NCI-H82 (cell line): ENCODE data around the gene ARPC4.

Experiments
- DNase-seq: peaks from one replicate; lab custom pipeline; 2025; lab: John Stamatoyannopoulos, UW

The ARPC4 gene

DNA sequence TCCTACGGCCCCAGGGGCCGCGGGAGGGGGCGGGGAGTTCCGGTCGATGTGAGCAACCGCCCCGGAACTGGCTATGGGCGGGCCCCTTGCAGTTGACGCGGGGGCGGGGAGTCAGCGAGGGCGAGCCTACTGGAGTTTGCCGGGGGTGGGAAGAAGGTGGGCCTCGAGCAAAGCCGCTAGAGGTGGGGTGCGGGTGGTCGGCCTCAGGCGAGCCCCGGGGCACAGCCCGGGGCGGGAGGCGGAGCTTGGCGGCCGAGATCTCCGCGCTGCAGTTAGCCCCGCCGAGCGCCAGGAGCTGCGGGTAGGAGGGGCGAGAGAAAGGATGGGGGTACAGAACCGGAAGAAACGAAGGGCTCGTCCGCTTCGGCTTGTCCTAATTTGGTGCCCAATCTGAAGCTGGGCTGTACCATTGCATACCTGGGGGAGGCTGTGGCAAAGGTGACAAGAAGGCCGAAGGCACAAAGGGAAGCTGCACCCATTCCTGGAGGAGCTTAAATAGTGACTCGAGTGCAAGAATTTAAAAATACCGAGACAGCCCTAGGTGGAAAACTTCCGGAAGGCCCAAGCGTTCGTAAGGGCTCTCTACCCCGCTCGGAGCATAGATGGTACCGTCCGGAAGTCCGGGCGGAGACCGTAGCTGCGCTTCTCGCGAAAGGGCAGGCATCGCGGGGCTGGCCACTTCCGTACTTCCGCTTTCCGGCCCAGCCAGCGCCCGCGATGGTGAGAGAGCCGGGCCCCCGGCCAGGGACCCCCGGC lies at the start of gene ARPC4, which contains the start of gene TADA3:
TSS of gene ARPC4 (plus strand) at position 678 of the 756 bp plus-strand sequence. CDS start at position 718, 40 bp downstream.
TSS of gene TADA3 (minus strand) at position 69 of the 756 bp plus-strand sequence. CDS start 1,007 bp downstream, outside the sequence.
- DNase-seq: peak; percentile 94

DNA sequence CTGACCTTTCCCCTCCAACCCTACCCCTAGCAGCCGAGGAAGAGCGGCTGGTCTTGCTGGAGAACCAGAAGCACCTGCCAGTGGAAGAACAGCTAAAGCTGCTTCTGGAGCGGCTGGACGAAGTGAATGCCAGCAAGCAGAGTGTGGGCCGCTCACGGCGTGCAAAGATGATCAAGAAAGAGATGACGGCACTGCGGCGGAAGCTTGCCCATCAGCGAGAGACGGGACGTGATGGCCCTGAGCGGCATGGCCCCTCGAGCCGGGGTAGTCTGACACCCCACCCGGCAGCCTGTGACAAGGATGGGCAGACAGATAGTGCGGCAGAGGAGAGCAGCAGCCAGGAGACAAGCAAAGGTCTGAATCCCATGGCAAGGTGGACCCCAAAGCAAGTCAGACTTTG lies 49.3 kb upstream of the ARPC4 start:
- no peak for DNase-seq

DNA sequence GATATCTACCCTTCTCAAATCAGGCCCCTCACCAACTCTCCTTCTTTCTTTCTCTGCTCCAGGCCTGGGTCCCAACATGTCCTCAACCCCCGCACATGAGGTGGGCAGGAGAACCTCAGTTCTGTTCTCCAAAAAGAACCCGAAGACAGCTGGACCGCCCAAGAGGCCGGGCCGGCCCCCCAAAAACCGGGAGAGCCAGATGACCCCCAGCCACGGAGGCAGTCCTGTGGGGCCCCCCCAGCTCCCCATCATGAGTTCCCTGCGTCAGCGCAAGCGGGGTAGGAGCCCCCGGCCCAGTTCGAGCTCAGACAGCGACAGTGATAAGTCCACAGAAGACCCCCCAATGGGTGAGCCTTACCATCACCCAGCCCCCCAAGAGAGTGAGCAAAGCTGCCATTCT lies 48.7 kb upstream of the ARPC4 start:
- DNase-seq: no peak

DNA sequence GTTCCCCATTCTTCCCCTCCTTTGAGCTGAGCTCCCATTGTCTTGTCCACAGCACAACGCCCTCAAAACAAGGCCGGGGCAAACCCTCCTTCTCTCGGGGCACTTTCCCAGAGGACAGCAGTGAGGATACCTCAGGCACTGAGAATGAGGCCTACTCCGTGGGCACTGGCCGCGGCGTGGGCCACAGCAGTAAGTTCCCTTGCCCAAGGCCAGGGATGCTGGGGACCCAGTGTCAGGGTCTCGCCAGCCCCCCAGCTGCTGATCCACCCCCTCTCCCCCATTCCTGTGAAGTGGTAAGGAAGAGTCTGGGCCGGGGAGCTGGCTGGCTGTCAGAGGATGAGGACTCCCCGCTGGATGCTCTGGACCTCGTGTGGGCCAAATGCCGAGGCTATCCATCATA lies 47.4 kb upstream of the ARPC4 start:
- DNase-seq: no peak

DNA sequence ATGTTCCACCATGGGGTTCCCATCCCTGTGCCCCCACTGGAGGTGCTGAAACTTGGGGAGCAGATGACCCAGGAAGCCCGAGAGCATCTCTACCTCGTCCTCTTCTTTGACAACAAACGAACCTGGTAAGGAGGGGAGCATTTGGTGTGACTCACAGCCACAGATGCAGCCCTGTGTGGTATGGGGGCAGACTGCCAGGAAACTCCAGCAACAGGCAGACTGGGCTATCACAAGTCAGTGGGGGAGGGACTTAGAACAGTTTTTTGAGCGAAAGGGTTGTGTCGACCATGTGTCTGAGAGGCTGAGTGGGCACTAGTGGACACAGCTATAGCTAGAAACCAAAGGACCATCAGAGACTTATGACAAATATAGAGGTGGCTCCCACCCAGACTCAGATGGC lies 46.6 kb upstream of the ARPC4 start:
- no peak for DNase-seq

DNA sequence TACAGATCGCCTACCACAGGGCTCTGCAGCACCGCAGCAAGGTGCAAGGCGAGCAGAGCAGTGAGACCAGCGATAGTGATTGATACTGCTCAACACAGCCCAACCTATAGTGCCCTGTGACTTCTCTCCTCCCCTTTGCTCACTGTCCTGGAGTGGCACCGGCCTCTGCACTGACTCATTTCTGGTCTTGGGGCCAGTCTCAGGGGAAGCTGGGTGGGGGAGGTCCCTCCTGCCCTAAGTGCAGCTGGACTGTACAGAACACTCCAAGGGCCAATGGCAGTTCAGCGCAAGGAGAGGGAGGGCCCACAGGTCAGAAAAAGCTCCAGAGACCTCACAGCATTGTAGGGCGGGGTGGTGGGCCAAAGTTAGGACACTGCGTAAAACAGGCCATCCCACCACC lies 45.6 kb upstream of the ARPC4 start:
- DNase-seq: no peak

DNA sequence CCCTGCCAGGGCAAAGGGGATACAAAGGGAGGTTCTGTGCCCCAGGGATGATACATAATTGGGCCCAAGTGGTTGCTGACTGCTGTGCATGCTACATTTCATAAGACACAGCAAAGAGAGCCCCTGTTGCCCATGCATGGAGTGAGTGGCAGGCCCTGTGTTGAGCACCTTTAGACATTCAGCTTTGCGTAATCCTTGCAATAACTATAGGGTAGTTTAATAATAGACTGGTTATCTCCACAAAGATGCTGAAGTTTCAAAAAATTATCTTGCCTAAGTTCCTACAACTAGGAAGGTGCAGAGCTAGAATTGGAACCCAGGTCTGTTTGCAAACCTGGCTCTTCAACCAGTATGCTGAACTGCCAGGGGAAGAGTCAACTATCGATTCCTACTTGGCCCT lies 44.9 kb upstream of the ARPC4 start:
- no peak for DNase-seq

DNA sequence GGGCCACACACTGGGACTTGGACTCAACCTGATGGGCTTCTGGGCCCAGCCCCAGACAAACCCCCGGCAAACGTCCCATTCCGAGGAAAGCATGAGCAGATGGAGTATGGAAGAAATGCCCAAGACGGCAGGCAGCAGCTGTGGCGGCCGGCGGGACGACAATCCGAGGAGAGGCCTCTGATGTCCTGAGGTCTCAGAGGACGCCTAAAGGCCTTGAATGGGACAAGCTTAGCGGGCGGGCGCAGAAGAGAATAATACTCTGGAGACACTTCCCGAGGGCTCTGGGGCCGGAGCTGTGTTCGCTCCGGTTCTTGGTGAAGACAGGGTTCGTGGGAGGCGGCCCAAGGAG lies 43.6 kb upstream of the ARPC4 start:
- peak; percentile 80 for DNase-seq

DNA sequence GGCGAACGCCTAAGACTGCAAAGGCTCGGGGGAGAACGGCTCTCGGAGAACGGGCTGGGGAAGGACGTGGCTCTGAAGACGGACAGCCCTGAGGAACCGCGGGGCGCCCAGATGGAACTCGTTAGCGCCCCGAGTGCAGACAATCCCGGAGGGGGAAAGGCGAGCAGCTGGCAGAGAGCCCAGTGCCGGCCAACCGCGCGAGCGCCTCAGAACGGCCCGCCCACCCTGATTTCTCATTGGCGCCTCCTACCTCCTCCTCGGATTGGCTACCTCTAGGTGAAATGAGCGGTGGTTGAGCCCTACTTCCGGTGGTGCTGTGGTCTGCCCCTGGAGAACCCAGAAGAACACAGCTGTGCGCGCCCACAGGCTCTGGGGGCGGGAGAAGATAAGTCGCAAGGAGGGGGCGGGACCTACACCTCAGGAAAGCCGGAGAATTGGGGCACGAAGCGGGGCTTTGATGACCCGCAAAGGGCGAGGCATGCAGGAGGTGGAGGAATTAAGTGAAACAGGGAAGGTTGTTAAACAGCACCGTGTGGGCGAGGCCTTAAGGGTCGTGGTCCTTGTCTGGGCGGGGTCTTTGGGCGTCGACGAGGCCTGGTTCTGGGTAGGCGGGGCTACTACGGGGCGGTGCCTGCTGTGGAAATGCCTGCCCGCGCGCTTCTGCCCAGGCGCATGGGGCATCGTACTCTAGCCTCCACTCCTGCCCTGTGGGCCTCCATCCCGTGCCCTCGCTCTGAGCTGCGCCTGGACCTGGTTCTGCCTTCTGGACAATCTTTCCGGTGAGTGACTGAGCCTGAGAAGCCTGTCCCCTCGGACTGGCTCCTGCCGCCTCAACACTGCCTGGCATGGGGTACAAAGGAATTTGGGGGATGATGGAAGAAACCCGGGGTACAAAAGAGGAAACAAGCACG lies 43.0 kb upstream of the ARPC4 start, which contains the start of gene OGG1:
TSS of gene OGG1 (plus strand) at position 308 of the 911 bp plus-strand sequence. CDS start at position 643, 335 bp downstream.
- peak; percentile 99 for DNase-seq

DNA sequence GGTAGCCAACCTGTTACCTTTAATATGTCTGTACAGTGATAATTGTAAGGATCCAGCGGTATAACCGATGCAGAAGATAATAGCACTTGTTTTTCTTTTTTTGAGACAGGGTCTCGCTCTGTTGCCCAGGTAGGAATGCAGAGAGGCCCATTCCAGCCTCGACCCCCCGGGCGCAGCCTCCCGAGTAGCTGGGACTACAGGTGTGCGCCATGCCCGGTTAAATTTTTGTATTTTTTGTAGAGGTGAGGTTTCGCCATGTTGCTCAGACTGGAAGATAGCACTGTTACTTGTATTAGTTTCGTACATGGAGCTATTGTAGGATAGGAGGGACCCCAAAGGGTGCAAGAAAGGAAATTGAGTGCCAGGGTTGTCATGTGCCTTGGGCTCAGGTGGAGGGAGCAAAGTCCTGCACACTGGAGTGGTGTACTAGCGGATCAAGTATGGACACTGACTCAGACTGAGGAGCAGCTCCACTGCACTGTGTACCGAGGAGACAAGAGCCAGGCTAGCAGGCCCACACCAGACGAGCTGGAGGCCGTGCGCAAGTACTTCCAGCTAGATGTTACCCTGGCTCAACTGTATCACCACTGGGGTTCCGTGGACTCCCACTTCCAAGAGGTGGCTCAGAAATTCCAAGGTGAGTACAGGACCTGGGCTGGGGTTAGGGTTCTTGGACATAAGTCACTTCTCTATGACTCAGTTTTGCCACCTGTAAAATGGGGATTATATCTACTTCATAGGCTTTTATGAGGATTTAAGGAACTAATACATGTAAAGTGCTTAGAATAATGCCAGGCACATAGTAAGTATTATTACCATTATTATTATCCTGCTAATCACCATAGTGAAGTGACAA lies 42.1 kb upstream of the ARPC4 start:
- DNase-seq: no peak

DNA sequence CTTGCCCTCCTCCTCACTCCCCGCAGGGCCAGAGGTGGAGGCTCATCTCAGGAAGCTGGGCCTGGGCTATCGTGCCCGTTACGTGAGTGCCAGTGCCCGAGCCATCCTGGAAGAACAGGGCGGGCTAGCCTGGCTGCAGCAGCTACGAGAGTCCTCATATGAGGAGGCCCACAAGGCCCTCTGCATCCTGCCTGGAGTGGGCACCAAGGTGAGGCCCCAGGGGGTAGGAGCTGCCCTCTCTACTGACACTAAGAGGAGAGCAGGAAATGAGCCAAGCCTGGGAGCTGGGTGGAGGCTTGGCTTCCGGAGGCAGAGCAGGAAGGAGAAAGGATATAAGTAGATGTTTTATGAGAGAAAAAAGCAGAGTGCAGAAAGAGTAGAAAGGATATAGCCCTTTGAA lies 38.2 kb upstream of the ARPC4 start:
- DNase-seq: no peak

DNA sequence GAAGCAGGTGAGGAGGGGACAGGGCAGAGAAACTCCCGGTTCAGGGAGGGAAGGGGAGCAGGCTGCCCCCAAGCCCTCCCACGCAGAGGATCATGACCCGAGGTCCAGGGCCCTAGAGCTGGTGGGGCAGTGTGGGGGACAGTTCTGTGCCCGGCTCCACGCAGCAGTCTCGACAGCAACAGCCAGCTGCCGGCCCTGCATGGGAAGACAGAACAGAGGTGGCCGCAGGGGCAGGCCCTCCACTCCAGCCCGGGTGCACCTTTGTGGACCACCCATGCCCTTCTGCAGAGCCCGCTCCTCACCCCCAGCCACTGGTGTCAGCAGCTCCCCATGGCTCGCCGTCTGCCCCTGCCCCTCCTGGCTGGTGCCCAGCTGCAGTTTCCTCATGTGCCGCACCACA lies 35.5 kb upstream of the ARPC4 start:
- no peak for DNase-seq

DNA sequence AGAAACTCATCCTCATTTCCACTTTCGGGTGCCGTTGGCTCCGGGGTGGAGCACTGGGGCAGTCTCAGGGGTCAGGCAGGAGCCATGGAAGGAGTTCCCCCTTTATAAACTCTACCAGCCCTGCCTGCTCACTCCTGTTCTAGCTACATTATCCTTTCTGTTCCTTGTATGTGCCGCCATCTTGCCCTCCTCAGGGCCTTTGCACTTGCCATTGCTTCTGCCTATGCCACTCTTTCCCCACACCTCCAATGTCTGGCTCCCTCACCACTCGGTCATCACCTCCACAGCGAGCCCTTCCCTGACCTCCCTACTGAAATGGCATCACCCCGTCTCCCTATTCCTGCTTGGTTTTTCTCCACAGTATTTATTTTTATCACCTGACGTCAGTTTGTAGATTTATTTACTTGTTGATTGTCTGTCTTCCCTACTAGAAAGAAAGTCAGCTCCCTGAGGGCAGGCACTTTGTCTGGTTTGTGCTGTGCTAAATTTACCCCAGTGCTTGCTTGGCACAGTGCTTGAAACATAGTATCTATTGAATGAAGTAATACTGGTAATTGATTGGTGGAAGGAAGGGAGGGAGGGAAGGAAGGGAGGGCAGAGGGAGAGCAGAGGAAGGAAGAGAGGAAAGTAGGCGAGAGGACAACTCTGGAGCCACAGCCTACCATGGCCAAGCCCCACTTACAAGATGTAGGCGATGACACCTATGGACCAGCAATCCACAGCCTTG lies 31.9 kb upstream of the ARPC4 start:
- no peak for DNase-seq

DNA sequence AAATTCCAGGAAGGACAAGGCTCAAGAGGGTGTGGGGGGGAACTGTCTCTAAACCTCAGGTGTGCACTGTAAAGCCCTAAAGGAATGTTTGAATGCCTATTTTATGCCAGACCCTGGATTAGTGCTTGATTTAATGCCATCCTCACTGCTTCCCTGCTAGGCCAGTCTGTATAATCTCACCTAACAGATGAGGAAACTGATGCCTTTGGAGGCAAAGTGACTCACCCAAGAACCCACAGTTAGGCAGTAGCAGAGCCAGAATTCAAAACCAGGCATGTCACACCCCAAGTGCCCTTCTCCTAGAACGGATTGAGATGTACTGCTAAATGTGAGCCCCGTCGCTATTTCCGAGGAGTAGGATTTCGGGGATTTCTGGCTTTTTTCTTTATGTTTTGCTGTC lies 31.0 kb upstream of the ARPC4 start:
- DNase-seq: no peak

DNA sequence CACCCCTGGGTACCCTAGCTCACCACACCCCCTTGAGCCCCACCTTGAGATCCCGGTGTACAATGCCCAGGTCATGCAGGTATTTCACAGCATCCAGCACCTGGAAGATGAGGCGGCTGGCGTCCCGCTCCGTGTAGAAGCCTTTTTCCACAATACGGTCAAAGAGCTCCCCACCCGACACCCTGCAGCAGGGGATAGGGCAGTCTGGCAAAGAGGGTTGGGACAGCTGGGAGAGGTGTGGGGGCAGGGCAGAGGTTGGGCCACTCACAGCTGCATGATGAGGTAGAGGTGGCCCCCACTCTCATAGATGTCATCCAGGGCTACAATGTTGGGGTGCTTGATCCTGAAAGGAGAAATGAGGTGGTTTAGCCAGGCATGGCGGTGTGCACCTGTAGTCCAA lies 30.0 kb upstream of the ARPC4 start:
- no peak for DNase-seq

DNA sequence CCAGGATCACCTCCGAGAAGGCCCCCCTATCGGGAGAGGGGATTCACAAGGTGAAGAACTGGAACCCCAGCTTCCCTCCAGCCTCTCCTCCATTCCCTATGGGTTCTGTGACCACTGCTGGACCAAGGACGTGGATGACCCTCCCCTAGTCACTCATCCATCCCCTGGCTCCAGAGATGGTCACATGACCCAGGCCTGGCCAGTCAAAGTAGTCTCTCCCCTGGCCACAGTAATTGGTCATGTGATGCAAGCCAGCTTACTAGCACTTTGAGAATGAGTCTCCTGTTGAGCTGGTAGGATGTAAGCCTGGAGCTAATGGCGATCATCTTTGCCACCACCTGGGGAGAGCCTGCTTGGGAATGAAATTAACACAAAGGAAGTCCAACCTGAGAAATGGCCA lies 27.0 kb upstream of the ARPC4 start:
- no peak for DNase-seq

DNA sequence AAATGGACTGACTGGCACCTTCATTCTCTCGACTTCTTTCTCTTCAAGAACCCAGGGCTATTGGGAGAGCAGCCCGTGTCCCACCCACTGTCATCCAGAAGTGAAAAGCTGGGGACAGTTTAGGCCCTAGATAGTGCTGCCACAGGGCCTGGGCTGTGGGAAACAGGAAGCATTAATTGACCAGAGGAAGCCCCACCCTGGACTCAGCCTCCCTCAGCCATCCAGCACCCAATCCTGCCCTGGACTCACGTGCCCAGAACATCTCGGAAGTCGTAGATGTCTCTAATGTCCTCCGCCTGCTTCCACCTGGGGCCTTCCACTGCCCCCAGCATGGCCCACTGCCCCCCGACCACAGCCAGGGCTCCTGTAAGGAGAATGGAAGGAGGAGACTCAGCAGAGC lies 25.5 kb upstream of the ARPC4 start:
- no peak for DNase-seq

DNA sequence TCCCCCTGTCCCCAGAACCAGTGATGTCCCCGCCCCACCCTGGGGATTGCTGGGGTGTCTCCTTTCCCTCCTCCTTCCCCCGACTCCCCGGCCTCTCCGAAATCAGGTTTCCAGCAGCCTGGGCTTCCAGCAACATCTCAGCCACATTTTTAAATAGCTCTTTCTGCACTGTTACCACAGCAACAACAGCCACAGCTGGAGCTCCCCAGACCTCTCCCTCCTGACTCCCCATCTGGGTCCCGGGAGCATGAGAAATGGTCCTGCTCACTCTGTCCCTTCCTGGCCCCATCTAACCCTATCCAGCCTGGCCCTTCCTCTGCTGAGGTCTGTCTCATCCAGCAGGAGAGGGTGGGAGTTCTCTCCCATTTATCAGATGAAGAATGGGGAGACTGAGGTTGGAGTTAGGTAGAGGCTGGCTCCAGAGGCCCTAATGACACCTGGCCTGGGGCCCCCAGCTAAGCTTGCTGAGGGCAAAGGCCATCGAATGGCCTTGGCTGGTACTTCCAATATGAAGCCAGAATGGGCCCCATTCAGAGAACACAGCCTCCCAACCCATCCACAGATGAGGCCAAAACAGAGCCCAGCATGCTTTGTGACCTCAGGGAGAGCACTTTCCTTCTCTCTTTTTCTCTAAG lies 24.6 kb upstream of the ARPC4 start:
- DNase-seq: no peak

DNA sequence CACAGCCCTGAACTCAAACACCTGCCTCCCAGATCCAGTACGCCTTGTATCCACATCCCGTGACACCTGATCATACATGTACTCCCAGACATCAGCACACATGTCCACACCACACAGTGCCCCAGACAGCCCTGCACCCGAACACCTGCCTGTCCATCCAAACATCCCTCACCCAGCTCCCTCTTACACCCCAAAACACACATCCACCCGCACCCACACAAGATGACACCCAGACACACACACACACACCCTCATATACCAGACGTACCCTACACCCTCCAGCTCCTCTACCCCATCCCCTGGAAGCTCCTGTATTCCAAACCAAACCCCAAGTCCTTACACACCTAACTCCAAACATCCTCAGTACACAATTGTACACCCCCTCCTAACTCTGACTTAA lies 23.9 kb upstream of the ARPC4 start:
- no peak for DNase-seq

DNA sequence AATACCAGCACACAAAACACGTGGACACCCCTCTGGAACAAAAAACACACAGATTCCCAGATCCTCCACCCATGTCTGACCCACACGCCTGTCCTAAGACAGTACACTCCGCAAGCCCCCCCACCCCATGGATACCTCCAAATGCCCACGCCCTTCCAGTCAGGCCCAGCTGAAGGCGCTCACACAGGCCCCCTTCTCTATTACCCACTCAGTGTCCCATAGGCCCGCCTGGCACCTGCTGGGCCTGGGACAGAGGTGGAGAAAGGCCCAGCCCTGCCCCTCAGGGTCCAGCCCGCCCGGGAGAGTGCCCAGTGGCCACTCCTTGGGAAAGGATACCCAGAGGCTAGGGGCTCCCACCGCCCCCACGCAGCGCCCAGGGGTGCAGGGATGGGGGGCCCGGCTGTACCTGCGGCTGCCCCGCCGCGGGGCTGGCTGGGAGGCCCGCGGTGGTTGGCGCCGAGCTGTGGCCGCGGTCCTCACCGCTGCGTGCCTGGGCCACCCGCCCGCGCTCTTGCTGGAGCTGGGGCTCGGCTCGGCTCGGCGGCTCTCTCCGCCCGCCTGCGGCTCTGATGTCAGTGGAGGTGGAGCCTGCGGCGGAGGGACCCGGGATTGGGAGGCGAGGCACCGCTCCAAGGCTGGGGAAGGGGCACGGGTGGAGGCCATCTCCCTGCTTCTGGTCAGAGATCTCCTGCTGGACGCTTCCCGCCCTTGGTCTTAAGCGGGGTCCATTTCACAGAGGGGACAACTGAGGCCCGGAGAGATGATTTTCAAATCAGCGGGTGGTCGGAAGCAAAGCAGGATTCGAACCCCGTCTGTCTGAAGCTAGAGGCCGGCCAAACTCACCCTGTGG lies 23.2 kb upstream of the ARPC4 start, which contains the start of gene CAMK1:
TSS of gene CAMK1 (minus strand) at position 522 of the 850 bp plus-strand sequence. CDS start 2,198 bp downstream, outside the sequence.
- DNase-seq: peak; percentile 59
